PC-3 (cell line): ENCODE results near the gene CCNL1.

Experiments
- EZH2 ChIP-seq: fragments of 300-600 bp; sonication (generic); IDR thresholded peaks from one replicate; pipeline ENCODE4 v1.6.1; 2017; ENCODE audit warnings: antibody characterized with exemption, mild to moderate bottlenecking, low read length; ENCODE audit not compliant: unreplicated experiment
- TF ChIP-seq, protein P1 (sequence below): fragments of 300-600 bp; sonication (generic); conservative IDR thresholded peaks from 2 replicates; pipeline ENCODE4 v1.5.1; 2017; ENCODE audit warnings: antibody characterized with exemption, low read depth, mild to moderate bottlenecking, low read length

DNA sequence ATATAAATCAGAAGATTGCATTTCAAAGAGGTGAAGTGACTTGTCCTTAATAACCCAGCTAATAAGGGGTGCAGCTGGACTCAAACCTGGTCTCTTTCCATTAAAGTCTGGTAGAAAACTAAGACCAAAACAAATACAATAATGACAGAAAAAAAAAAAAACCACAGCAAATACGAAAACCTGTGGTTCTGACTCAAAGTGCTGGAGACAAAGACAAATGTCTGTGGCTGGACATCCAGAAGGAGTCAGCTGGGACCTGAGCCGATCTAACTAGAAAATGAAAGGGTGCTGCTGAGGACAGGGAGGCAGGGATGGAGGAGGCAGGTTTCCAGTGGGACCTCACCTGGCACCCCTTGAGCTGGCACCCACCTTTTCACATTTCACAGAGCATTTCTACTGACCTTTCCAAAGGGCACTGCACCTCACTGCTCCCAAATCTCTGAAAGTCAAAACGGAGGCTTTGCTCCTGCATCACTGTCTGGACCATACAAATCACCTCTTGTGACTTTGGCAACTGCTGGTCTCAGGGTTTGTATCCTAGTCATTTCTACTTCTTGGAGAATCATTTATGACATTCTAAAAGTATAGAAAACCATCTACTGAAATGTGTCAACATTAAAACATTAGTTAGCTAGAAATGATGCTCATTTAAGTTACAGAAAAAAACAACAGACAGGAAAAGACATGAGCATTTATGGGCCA lies 61.7 kb downstream of the CCNL1 start:
- TF ChIP-seq, protein P1, sequence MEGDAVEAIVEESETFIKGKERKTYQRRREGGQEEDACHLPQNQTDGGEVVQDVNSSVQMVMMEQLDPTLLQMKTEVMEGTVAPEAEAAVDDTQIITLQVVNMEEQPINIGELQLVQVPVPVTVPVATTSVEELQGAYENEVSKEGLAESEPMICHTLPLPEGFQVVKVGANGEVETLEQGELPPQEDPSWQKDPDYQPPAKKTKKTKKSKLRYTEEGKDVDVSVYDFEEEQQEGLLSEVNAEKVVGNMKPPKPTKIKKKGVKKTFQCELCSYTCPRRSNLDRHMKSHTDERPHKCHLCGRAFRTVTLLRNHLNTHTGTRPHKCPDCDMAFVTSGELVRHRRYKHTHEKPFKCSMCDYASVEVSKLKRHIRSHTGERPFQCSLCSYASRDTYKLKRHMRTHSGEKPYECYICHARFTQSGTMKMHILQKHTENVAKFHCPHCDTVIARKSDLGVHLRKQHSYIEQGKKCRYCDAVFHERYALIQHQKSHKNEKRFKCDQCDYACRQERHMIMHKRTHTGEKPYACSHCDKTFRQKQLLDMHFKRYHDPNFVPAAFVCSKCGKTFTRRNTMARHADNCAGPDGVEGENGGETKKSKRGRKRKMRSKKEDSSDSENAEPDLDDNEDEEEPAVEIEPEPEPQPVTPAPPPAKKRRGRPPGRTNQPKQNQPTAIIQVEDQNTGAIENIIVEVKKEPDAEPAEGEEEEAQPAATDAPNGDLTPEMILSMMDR: no peak
- no peak for TF ChIP-seq EZH2
